Renal pelvis (tissue), 4 donors: ENCODE results near the gene GSTT4. TPM values are rescaled to one million over a fixed set of nuclear protein-coding genes. Genes with fewer than 3 reads are reported as not detected.
"Not testable (repeated sequence)": the region's sequence is repeated elsewhere in the genome, so short reads cannot be mapped to it uniquely, and the experiment has no call there.

Source experiments
- DNase-seq: peaks from one replicate; pipeline ENCODE4 v3.0.0-alpha.2; 2013
- polyA plus RNA-seq, 3 donors: library from polyadenylated mRNA; unstranded; fragments of 120-200 nt; gene quantifications; one replicate each; pipeline ENCODE4 v1.2.1, GENCODE V29; 2013; ENCODE audit not compliant: insufficient read length in 3 of 3

Gene GSTT4
- polyA plus RNA-seq, 3 donors = not detected

DNA sequence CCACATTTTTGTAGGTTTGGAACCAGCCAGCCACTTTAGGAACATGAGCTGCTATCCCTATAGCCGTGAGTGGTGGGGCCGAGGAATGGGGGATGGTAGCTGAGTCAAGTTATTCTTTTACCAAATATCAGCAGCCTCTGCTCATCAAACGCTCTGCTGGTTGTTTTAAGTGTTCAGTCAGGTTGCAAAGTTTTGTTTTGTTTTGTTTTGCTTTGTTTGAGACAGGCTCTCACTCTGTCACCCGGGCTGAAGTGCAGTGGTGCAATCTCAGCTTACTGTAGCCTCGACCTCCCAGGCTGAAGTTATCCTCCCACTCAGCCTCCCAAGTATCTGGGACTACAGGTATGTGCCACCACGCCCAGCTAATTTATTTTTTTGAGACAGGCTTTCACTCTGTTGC lies 20.2 kb upstream of the GSTT4 start:
- DNase-seq = no peak

DNA sequence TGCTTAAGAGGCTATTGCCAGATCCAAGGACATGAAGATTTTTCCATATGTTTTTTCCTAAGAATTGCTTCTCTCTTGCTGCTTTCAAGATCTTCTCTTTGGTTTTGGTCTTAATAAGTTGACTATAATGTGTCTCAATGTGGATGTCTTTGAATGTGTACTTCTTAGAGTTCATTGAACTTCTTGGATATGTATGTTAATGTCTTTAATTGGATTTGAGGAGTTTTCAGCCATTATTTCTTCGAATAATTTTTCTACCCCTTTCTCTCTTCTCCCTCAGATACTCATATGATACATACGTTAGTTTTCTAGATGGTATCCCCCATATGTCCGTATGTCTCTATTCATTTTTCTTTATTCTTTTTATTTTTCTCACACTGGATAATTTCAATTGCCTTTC lies 19.1 kb upstream of the GSTT4 start:
- DNase-seq = no peak

DNA sequence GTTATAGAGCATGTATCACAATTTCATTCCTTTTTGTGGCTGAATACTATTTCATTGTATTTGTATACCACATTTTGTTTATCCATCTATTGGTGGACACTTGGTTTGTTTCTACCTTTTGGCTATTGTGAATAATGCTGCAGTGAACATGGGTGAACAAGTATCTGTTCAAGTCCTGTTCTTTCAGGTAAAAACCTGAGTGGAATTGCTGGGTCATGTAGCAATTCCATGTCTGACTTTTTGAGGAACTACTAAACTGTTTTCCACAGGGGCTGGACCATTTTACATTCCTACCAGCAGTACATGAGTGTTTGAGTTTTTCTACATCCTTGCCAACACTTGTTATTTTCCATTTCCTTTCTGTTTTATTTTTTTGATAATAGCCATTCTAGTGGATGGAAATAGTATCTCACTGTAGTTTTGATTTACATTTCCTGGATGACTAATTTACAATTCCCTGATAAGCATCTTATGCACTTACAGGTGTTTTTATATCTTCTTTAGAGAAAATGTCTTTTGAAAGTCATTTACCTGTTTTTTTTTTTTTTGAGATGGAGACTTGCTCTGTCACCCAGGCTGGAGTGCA lies 18.0 kb upstream of the GSTT4 start:
- DNase-seq = no peak

DNA sequence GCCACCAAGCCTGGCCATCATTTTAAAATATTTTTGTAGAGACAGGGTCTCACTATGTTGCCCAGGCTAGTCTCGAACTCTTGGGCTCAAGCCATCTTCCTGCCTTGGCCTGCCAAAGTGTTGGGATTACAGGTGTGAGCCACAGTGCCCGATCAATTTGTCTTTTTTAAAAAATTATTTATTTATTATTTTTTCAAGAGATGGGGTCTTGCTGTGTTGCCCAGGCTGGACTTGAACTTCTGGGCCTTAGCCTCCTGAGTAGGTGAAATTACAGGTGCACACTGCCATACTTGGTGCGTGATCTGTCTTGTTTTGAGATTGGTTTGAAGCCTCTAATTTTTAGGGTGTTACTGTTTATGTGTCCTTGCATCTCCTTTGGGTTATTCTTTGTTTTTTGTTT lies 16.1 kb upstream of the GSTT4 start:
- DNase-seq = no peak

DNA sequence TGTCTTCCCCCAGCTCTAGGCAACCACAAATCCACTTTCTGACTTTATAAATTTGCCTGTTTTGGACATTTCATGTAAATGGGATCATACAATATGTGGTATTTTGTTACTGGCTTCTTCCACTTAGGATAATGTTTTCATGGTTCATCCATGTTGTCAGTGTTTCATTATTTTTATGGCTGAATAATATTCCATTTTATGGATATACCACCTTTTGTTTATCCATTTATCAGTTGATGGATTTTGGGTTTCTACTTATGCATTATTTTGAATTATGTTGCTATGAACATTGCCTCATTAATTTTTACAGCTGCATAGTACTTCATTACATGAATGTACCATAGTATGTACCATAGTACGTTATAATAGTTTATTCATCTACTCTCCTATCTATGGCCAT lies 10.9 kb upstream of the GSTT4 start:
- DNase-seq = no peak

DNA sequence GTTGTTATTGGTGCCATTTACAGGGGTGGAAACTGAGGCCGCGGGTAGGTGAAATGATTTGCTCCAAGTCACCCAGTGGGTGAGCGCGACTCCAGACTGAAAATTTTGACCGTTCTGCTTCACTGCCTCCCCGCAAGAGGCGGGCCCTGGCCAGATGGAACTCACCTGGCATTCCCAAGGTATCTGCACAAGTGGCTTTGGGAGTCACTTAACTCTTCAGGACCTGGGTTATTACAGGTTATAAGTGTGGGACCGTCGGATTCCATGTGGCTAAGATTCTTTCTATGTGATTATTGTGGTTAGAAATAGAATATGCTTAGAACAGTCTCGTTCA lies 6.4 kb upstream of the GSTT4 start:
- DNase-seq = peak; percentile 28

DNA sequence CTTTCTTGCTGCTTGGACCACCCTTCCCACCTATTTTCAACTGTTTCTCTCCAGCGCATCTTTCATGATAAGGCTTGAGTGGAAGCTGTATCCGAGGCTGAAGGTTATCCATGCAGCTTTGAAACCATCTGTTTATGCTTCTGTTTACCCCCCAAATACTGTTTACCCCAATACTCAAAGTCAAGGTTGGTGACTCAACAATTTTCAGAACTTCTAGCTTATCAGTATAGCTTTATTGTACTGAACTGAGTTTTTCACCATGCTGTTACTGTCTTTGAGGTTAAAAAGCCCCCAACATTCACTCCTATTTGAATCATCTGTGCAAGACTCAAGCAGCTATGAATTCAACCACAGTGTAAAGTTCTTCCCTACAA lies 4.8 kb upstream of the GSTT4 start:
- no peak for DNase-seq

DNA sequence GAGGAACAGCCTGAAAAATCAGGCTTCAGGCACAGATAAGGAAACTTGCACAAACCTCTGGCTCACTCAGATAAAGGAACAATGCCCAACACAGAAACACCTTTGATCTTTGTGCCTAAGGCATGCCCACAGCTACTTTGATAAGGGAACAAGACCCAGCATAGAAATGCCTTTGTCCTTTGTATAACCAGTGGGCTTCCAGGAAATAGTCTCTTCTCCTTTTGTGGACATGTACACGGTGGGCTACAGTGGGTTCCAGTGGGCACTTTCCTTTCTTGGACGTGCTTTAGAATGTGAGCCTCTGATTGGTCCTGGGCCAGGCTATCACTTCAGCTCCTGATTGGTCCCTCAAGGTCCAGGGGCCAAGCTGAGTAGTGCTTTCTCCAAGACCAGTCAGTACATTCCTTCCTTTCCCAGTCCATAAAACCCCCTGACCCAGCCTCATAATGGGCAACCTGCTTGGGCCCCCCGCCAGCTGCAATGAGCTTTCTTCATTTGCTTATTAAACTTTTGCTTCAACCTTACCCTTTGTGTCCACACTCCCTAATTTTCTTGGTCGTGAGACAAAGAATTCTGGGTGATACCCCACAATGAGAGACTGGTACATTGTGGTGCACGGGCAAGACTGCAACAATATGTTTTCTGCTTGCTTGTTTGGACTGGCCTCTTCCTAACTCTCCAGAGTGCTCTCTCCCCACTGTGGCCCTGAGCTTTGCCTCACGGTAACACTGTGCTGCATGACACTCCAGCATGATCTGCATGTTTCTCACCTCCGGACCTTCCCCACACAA lies 4.2 kb upstream of the GSTT4 start:
- DNase-seq = no peak

DNA sequence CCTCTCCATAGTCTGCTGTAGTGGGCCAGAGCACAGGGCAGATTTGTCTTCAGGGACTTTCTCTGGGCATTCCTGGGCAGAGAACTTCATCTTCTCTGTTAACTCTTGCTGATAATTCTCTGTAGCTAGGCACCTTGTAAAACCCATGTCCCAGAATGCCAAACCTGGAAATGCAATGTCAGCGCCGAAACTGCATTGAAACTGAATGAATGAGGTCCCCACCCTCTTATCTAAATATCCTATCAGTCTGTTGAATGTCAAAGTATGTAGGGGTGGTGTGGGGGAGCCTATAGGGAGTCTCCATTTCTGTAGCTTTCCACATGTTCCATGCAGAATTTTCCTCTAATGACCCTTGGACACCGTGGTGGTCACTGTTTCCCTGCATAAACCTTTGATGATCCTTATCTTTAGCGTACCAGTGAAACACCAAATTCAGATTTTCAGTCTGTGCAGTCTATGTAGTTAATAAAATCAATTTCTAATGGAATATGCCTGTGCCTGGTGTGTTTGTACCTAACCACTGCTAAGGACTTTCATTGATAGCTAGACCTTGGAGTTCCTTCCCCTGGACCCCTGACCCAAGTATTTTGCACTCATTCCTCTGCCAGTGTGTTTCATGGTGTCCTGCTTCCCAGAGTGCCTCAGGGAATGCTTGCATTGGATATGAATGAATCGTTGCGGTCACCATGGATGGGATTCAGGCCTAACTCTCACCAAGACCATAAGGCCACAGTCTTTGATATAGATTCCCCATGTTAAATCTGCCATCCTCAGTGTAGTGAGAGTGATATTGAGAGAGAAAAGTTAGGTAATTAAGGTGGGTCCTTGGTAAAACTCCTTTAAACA lies 3.4 kb upstream of the GSTT4 start:
- no peak for DNase-seq

DNA sequence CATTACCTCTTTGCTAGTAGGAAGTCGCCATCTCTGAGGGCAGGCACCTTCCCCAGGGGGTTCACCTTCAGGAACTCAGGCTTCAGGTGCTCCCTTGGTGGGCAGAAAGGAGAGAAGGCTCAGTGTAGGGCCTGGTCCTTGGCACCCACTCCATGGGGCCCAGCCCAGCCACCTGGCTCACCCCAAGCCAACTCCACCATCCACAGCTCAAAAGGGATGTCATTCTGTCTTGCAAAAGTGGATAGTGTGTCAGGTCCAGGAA lies 2.7 kb upstream of the GSTT4 start:
- DNase-seq = no peak

DNA sequence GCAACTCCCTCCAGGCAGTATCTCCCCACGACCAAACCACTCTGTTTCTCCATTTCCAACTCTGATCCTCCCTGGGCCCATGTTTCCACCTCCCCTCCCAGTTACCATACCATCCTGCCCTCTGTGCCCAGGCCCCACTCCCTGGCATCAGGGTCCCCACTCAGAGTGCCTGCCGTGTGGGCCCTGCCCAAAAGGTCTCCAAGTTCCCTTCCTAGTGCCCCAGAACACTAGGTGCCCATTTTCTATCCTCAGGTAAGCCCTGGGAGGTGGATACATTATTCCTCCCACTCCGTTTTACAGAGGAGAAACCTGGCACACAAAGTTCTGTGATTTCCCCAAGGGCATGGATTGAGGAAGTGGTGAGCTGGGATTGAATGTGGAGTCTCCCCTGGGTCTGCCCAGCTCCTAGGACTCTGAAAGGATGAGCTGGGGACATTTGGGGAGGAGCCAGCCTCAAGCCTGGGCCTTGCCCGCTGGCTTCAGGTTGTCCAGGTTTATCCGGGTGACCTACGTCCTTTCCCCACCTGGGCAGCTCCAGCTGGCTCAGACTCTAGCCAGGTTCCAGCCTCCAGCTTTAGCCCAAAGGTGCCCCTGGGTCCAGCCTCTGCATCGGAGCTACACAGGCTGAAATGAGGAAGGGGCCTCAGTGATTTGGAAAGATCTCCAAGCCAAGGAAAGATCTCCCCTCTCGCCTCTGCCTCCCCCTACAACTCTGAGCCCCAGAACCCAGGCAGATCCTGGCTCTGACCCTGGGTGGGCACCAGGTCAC lies 2.2 kb upstream of the GSTT4 start:
- no peak for DNase-seq

DNA sequence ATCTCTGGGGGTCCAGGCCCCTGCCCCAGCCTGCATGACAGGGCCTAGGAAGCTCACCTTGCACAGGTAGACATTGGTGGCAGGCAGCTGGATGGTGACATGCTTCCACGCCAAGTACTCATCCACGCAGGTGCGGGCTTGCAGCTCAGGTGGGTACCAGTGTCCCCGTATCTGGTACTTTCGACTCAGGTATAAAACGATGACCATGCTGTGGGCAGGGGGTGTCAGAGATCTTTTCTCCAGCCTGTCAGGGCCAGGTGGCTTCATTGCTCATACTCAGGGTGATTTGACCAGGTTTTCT lies 1.6 kb upstream of the GSTT4 start:
- no peak for DNase-seq

DNA sequence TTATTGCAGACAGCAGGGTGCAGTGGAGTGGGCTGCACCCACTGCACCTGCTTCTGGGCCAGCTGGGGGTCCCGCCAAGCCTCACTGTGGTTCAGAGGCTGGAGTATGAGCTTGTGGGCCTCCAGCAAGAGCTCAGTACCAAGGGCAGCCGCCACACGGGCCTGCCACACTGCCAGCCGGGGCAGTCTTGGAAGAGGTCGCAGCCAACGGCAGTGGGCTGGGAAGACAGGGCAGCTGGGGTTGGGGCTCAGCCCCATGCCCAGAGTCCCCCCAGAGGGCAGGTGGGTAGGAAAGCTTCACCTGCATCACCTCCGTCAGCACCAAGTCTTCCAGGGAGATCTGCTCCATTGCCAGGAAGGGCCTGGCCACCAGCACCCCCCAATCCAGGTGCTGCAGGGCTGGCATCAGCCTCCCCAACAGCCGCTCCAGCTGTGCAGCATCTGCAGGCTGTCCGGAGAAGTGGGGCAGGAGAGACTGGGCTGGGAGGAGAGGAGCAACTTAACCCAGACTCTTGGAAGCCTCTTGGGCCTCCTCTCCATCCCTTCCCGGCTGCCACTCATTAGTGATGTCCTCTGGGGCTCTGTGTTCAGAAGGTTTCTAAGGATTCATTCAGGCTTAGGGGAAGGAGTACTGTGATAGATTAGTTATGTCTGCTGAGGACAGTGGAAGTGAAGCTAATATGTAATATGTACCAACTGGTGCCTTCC lies 1.1 kb upstream of the GSTT4 start:
- no peak for DNase-seq

DNA sequence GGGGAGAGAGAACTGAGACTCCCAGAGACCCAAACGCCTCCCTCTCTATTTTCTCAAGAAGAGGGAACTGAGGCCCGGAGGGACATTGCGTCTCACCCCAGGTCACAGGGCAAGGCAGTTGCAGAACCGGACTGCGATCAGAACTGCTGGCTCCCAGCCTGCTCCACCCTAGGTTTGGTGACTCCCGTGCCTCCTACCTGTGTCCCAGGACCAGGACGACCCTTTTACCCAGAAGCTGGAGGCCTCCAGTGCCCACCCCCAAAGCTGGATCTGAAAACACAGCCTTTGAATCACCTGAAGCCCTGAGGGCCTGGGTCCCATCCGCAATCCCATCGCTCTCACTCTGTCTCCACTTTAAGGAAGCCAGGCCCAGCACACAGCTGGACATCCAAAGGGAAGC lies 1.4 kb downstream of the GSTT4 start:
- DNase-seq = no peak

DNA sequence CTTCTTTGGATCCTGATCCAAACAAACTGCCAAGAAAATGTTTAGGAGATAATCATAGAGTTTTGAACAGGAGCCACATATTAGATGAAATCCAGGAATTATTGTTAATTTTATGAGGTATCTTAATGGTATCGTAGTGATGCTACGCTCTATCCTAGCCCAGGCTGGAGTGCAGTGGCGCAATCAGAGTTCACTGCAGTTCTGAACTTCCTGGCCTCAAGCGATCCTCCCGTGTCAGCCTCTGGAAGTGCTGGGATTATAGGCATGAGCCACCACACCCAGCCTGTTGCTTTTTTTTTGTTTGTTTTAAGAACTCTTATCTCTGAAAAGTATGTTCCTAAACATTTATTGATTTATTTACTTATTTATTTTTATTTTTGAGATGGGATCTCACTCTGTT lies 2.4 kb downstream of the GSTT4 start:
- DNase-seq = no peak

DNA sequence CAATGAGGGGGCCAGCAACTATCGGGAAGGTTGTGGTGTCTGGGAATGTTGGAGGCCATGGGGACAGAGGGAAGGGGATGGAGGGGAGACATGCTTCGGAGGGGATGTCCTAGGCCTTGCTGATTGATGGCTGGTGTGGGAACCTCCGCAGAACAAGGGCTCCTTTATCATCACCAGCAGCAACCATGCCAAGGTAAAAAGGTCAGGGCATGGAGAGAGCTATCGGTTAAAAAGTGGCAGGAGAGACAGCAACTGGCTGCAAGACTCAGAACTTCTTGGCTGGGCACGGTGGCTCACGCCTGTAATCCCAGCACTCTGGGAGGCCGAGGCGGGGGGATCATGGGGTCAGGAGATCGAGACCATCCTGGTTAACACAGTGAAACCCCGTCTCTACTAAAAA lies 3.0 kb downstream of the GSTT4 start:
- DNase-seq = no peak

DNA sequence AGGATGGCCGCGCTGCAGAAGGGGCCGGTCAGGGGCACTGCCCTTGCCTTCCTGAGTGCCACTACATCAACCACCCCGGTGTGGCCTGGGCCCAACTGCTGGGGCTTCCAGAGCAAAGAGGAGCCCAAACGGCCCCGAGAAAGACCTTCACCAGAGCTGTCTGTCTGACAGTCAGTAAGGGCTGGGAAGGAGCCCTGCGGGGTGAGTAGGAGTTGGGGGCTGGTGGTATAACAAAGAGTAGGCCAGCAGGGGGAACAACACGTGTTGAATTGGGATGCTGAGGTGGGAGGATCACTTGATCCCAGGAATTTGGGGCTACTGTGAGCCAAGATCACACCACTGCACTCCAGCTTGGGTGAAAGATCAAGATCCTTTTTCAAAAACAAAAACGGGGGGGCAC lies 3.9 kb downstream of the GSTT4 start:
- no peak for DNase-seq

DNA sequence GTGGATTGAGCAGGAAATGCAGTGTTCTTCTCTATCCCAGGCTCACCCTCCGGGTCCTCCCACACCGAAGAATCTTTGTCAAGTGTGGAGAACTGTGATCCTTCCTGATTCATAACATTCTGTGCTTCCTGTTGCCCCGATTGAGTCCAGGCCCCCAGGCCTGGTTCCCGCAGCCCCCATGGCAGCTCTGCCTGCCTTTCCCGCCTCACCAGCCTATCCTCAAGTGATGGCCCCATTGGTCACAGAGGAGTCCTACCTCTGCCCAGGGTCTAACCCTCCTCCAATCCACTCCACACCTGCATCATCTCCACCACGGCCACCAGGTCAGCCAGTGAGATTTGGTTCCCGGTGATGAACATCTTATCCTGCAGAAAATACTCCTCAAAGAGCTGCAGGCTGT lies 5.5 kb downstream of the GSTT4 start:
- not testable (repeated sequence) for DNase-seq

DNA sequence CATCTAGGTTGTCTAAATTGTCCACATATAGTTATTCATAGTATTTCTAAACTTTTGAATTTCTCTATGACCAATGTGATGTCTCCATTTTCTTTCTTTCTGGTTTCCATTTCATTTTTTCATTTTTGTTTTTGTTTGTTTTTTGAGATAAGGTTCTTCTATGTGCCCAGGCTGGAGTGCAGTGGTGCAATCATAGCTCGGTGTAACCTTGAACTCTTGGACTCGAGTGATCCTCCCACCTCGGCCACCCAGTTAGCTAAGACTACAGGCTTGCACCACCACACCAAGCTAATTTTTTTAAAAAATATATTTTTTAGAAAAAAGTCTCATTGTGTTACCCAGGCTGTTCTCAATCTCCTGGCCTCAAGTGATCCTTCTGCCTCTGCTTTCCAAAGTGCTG lies 8.2 kb downstream of the GSTT4 start:
- no peak for DNase-seq

DNA sequence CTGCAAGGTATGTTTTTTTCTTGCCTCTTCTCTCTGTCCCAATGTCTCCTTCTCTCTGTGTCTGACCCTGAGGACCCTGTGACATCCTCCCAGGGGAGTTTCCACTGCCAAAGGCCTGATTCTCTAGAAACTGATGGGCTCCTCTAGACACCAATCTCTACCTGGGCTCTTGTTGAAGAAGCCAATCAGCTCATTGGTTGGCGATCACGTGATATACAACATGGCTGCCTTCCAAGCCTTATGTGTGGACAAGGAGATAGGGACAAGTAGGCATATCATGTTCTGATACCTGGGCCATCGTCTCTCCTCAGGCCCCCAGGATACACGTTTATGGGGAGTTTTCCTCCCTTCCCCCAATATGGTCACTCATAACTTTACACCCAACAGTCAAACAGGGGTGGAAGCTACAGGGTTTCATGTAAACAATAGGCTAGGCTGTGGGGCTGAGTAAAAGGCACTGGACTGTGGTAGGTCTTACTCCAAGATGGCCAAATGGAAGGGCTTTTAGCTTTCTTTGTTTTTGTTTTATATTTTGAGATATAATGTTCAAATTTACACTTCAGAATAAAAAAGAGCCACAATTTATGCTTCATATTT lies 11.6 kb downstream of the GSTT4 start:
- DNase-seq = not testable (repeated sequence)

DNA sequence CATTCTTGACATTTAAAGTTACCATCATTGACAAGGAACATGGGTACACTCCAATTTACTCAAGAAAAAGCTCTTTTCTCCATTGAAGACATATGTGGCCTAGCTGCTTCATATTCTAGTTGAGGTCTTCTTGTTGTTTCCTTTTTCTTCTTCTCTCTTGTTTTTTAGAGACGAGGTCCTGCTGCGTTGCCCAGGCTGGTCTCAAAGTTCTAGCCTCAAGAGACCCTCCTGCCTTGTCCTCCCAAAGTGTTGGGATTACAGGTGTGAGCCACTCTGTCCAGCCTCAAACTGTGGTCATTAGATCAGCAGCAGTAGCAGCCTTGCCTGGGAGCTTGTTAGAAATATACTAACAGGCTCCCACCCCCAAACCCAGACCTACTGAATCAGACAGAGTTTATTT lies 12.2 kb downstream of the GSTT4 start:
- DNase-seq = not testable (repeated sequence)
